GM06990 (cell line): ENCODE measurements around the gene KCND2.
"Not testable (repeated sequence)": the region's sequence is repeated elsewhere in the genome, so short reads cannot be mapped to it uniquely, and the experiment has no call there.

Experiments used
- DNase-seq: peaks from one replicate; pipeline ENCODE4 v3.0.0-alpha.2; 2011; ENCODE audit not compliant: insufficient read length; ENCODE audit errors: extremely low read depth
- H3K27me3 ChIP-seq: replicated peaks from 2 replicates; pipeline ENCODE4 v1.6.0; 2011; ENCODE audit warnings: low read length; ENCODE audit not compliant: control insufficient read depth, insufficient read depth
- H3K36me3 ChIP-seq: 2 replicates; pipeline ENCODE4 v1.5.1; 2011; ENCODE audit warnings: low read length; ENCODE audit not compliant: control insufficient read depth, insufficient read depth
- H3K4me3 ChIP-seq: replicated peaks from 2 replicates; pipeline ENCODE4 v1.5.1; 2011; ENCODE audit warnings: low read depth, mild to moderate bottlenecking, control low read depth, low read length
- TF ChIP-seq, protein P1 (sequence below): IDR thresholded peaks from 2 replicates; pipeline ENCODE4 v1.5.1; 2011; ENCODE audit warnings: low read length, control low read depth, mild to moderate bottlenecking, inconsistent platforms; ENCODE audit not compliant: insufficient read depth, poor library complexity, severe bottlenecking

The KCND2 gene

DNA sequence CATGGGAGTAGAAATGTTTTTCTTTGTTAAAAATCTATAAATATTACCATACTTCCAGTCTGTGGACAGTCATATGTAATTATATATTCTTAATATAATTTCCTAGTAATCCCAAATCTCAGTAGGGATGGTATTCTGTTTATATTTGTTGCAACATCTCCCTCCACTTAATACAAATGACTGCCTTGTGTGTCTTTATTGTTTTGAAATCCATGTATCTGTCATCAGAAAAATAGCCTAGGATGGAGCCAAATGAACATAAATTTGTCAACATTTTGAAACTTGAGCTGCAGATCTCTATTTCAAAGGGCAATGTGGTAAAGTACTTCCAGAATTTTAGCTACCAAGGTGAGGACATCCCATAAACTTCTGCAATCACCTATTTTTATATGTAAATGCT, 294.2 kb downstream of the KCND2 start:
- TF ChIP-seq, protein P1, sequence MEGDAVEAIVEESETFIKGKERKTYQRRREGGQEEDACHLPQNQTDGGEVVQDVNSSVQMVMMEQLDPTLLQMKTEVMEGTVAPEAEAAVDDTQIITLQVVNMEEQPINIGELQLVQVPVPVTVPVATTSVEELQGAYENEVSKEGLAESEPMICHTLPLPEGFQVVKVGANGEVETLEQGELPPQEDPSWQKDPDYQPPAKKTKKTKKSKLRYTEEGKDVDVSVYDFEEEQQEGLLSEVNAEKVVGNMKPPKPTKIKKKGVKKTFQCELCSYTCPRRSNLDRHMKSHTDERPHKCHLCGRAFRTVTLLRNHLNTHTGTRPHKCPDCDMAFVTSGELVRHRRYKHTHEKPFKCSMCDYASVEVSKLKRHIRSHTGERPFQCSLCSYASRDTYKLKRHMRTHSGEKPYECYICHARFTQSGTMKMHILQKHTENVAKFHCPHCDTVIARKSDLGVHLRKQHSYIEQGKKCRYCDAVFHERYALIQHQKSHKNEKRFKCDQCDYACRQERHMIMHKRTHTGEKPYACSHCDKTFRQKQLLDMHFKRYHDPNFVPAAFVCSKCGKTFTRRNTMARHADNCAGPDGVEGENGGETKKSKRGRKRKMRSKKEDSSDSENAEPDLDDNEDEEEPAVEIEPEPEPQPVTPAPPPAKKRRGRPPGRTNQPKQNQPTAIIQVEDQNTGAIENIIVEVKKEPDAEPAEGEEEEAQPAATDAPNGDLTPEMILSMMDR = no peak
- no peak for DNase-seq
- H3K4me3 ChIP-seq = no peak overlapping the region
- no peaks in the 10 kb centered on the region for H3K36me3 ChIP-seq
- no peaks in the 10 kb centered on the region for H3K27me3 ChIP-seq

DNA sequence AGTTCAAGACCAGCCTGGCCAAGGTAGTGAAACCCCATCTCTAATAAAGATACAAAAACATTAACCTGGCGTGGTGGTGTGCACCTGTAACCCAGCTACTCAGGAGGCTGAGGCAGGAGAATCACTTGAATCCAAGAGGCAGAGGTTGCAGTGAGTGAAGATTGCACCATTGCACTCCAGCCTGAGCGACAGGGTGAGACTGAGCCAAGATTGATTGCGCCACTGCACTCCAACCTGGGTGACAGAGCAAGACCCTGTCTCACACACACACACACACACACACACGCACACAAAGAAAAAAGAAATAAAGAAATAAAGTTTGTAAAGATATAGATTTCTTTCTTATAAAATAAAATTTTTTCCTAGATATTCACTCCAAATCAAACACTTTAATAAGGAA, 305.7 kb downstream of the KCND2 start:
- not testable (repeated sequence) for H3K27me3 ChIP-seq, H3K36me3 ChIP-seq, DNase-seq, H3K4me3 ChIP-seq

DNA sequence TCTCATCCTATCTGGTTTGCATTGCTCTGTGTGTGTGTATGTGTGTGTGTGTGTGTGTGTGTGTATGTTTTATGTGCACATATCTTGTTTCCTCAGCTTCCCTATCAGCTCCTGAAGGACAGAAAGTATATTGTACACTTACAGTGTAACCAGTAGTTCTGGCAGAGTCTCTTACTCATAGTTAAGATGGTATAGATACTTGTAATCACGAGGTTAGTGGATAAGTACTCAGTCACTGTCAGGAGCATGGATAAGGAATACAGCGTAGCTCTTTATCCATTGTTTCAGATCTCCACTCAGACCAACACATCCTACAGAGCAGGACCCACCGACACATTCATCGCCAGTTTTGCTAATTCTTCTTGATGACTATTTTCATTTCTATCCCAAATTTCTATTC, 309.9 kb downstream of the KCND2 start:
- TF ChIP-seq, protein P1 = no peak
- no peak overlapping the region for H3K4me3 ChIP-seq
- DNase-seq = no peak
- H3K27me3 ChIP-seq = no peaks in the 10 kb centered on the region
- H3K36me3 ChIP-seq = no peaks in the 10 kb centered on the region

DNA sequence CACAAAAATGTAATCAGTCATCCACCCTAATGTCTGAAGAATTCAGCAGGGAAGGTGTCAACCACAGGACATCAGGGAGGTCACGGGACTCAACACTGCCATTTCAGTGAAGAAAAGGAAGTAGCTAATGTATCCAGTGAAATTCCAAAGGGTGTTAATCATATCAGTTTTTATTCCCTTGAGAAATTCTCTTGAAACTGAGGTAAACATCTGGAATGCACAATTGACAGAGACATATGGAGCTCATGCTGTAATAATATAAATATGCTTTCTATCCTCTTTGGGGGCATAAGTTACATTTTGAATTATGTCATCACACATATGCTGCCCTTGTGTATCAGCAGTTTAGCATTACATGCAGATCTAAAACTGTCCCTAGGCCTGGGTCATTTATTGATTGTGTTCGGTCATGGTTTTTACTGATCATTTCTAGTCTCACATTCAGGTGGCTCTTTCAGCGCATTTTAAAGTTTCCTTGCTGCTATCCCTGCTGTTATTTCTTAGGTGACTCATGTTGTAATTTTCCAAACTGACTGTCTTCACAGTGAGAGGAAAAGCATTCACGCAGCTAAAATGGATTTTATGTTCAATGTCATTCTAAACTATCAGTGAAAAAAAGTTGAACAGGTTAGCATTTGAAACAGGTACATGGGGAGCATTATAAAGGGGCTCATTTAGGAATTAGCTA, 311.1 kb downstream of the KCND2 start:
- no peak for DNase-seq
- H3K27me3 ChIP-seq = no peaks in the 10 kb centered on the region
- TF ChIP-seq, protein P1 = no peak
- H3K36me3 ChIP-seq = no peaks in the 10 kb centered on the region
- no peak overlapping the region for H3K4me3 ChIP-seq

DNA sequence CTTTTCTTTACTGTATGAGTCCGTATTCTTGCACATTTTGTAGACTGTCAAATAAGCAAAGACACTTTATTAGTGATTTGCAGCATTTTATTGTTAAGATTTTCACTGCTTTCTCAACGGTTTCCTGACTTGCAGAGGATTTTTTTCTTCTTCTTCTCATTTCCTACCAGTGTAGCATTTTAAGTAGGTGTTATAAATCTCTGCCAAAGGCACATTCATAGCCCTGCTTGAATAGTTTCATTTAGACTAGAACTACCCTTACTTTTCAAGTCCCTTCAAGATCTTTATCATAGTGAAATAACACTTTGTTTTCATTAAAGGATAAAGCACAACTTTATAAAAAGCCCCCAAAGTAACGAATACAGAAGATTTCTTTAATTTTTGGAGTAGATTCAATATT, 313.6 kb downstream of the KCND2 start:
- H3K27me3 ChIP-seq = no peaks in the 10 kb centered on the region
- TF ChIP-seq, protein P1 = no peak
- no peaks in the 10 kb centered on the region for H3K36me3 ChIP-seq
- no peak overlapping the region for H3K4me3 ChIP-seq
- DNase-seq = no peak

DNA sequence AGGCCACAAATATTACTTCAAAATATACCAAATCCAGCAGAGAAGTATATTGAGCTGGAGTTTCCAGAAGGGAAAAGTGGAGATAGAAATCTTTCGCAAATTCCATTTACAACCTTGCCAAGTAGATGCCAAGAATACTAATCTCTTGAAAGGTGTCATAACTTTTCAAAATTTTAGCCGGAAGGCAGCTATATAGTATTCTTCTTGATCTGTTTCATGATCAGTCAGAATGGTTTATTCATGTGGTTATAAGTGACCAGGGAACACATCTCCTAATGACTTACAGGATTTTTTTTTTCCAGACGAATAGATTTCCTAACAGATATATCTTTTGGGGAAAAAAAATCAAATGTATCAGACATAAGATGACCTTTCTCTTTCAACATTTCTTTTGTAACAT, 314.3 kb downstream of the KCND2 start:
- TF ChIP-seq, protein P1 = no peak

More for the DNA sequence above, 314.3 kb downstream of the KCND2 start:
- DNase-seq = no peak
- H3K4me3 ChIP-seq = no peak overlapping the region
- no peaks in the 10 kb centered on the region for H3K27me3 ChIP-seq
- no peaks in the 10 kb centered on the region for H3K36me3 ChIP-seq
